ENCODE measurements around the gene VPS4A.
"Not testable (repeated sequence)": the region's sequence is repeated elsewhere in the genome, so short reads cannot be mapped to it uniquely, and the experiment has no call there.

The VPS4A gene

DNA sequence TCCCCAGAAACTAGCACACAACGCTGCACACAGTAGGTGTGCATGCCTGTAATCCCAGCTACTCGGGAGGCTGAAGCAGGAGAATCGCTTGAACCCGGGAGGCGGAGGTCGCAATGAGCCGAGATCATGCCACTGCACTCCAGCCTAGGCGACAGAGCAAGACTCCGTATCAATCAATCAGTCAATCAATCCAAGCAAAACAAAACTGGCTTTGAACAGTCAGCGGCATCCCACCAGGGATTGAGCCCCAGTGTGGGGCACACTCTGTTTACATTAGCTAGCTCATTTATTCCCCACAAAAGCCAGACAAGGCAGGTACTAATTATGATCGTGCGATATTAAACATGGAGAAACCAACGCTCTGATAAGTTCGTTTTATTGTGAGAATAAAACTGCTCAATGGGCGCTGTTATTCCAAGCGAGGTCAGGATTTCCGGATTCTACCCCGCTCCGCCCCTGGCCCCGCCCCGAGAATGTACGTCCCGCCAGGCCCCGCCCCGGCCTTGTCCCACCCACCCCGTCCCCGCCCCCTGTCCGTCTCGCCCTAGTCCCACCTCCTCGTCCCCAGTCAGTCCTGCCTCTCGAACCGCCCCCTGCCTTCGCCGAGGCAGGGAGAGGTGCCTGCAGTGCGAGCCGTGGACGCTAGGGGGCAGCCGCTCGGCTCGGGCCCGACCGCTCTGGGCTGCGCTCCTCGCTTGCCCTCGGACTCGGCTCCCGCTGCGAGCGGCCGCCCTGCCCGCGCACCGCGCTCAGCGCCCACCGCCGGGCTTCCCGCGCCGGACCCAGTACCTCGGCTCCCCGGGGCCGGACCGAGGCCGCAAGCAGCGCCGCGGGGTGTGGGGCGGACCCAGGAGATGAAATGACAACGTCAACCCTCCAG is at the start of gene VPS4A:
VPS4A (plus strand) TSS at position 698 of the 880 bp plus-strand sequence; CDS start at position 860, 162 bp downstream.
- peak within 1 kb of the TSS; percentile 96 for H3K4me3 Mint-ChIP-seq
- ATAC-seq (peak; percentile 97), DNase-seq (ENCODE audit: low spot score in 2 of 2) (peak; percentile 100)
- H3K9me3 Mint-ChIP-seq = no peaks in the 10 kb centered on the region
- H3K36me3 Mint-ChIP-seq = peaks cover 46% of the 10 kb centered on the region
- H3K27ac Mint-ChIP-seq = peak within 1 kb of the TSS; percentile 95
- H3K4me1 Mint-ChIP-seq = peaks cover 32% of the 10 kb centered on the region

DNA sequence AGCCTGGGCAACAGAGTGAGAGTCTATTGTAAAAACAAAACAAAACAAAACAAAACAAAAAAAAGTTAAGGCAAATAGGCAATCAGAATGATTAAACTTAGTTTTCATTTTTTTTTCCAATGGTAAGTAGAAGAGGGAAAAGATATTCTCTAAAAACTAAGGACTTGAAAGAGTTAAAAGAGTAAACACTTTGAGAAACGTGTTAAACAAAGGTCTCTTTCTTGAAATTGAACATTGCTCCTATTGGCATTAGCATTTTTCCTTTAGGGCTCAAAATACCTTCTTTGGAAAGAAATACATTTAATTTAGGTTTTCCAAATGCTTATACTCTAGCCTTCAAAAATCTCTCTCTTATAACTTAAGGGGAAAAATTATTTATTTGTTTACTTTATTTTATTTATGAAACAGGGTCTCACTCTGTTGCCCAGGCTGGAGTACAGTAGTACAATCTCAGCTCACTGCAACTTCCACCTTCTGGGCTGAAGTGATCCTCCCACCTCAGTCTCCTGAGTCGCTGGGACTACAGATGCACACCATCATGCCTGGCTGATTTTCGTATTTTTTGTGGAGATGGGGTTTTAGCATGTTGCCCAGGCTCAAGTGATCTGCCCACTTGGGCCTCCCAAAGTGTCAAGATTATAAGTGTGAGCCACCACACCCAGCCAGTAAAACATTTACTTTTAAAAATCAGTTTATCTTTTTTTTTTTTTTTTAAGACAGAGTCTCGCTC is 44.7 kb upstream of the VPS4A start:
- Mint-ChIP-seq H3K36me3 (peaks cover 50% of the 10 kb centered on the region), H3K4me3 (no peak overlapping the region), H3K27ac (no peak overlapping the region), H3K9me3 (no peaks in the 10 kb centered on the region), H3K4me1 (peaks cover 10% of the 10 kb centered on the region)
- DNase-seq (ENCODE audit: low spot score in 2 of 2) = no peak
- ATAC-seq = no peak

DNA sequence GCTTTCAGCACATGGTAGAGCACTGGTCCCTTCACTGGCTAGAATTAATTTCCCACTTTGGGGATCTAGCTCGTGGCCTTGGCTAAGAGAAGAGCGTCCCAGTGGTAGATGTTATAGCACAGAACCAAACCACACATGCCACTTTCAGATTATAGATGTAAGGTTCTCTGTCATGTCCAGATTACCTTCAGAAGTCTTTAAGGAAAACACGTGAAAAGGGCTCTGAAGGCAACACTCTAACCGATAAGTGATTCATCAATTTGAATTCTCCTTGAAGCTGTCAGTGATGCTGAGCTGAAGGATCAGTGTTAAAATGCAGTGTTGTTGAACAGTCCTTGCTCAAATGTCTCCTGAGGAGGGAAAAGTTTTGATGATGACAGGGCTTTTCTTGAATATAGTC is 43.5 kb upstream of the VPS4A start:
- H3K36me3 Mint-ChIP-seq = peaks cover 52% of the 10 kb centered on the region
- no peak for DNase-seq (ENCODE audit: low spot score in 2 of 2)
- H3K27ac Mint-ChIP-seq = no peak overlapping the region
- H3K4me1 Mint-ChIP-seq = peaks cover 10% of the 10 kb centered on the region
- H3K4me3 Mint-ChIP-seq = no peak overlapping the region
- no peaks in the 10 kb centered on the region for H3K9me3 Mint-ChIP-seq
- no peak for ATAC-seq

DNA sequence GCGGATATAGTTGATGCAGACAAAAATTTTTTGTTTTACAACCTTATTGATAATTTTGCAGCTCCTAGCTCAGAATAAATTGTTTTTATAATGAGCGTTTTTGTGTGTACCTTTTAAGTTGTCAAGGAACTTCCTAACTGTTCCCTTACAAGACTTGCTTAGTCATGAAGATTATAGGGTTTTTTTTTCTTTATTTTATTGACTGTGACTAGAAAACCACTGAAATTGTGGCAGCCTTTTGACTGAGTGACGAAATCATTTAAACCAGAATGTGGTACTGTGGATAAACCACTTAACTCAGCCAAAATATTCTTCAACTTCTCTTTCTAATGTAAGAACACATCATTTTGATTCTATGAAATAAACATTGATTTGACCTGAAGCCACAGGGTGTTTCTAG is 40.8 kb upstream of the VPS4A start:
- H3K36me3 Mint-ChIP-seq = peaks cover 46% of the 10 kb centered on the region
- DNase-seq (ENCODE audit: low spot score in 2 of 2) (no peak), ATAC-seq (no peak)
- no peak overlapping the region for H3K4me3 Mint-ChIP-seq
- H3K9me3 Mint-ChIP-seq = no peaks in the 10 kb centered on the region
- no peak overlapping the region for H3K27ac Mint-ChIP-seq
- peaks cover 6% of the 10 kb centered on the region for H3K4me1 Mint-ChIP-seq

DNA sequence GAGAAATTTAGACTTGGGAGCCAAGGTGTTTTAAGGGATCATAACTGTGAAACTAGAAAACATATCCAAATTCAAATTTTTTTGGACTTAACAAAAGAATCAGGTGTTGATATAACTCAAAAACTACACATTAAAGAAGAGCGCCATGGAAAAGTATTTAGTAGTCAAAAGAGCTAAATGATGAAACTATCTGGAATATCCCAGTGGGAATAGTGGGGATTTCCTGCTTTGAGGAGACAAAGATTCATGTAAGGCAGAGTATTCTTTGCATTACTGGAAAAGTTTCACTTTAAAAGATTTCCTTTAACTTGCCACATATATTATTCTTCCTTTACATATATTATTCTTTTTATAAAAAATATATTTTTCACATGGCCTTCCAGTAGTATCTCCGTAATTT is 40.3 kb upstream of the VPS4A start:
- DNase-seq (ENCODE audit: low spot score in 2 of 2) (no peak), ATAC-seq (no peak)
- Mint-ChIP-seq H3K4me3 (no peak overlapping the region), H3K36me3 (peaks cover 46% of the 10 kb centered on the region), H3K9me3 (no peaks in the 10 kb centered on the region), H3K27ac (no peak overlapping the region), H3K4me1 (peaks cover 6% of the 10 kb centered on the region)

DNA sequence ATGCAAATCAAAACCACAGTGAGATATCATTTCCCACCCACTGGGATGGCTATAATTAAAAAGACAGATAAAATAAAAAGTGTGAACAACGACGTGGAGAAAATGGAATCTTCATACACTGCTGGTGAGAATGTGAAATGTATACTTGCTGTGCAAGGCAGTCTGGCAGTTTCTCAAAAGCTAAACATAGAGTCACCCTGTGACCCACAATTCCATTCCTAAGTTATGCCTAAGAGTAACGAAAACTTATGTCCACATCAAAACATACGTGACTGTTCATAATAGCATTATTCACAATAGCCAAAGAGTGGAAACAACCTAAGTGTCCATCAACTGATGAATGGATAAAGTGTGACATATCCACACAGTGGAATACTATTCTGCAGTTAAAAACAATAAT is 38.1 kb upstream of the VPS4A start:
- ATAC-seq (no peak), DNase-seq (ENCODE audit: low spot score in 2 of 2) (no peak)
- Mint-ChIP-seq H3K4me3 (no peak overlapping the region), H3K27ac (peak overlapping the region; percentile 10), H3K4me1 (peaks cover 6% of the 10 kb centered on the region), H3K36me3 (peaks cover 46% of the 10 kb centered on the region), H3K9me3 (no peaks in the 10 kb centered on the region)

DNA sequence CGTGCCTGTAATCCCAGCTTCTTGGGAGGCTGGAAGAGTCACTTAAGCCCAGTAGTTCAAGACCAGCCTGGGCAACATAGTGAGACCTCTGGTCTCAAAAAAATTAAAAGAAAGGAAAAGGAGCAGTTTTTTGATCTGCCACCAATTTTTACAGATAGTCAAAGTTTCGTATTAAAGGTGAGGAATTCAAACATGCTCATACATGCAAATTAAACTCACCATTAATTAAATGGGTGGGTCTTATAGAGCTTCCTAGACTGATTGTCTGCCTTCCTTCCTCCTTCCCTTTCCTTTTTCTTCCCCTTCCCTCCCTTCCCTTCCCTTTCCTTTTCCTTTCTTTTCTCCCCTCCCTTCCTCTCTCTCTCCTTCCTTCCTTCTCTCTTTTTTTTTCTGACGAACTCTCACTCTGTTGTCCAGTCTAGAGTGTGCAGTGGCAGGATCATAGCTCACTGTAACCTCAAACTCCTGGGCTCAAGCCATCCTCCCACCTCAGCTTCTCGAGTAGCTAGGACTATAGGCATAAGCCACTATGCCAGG is 36.4 kb upstream of the VPS4A start:
- DNase-seq (ENCODE audit: low spot score in 2 of 2) = no peak
- no peak overlapping the region for H3K4me3 Mint-ChIP-seq
- H3K4me1 Mint-ChIP-seq = peaks cover 6% of the 10 kb centered on the region
- ATAC-seq = no peak
- H3K27ac Mint-ChIP-seq = peak overlapping the region; percentile 33
- peaks cover 38% of the 10 kb centered on the region for H3K36me3 Mint-ChIP-seq
- no peaks in the 10 kb centered on the region for H3K9me3 Mint-ChIP-seq

DNA sequence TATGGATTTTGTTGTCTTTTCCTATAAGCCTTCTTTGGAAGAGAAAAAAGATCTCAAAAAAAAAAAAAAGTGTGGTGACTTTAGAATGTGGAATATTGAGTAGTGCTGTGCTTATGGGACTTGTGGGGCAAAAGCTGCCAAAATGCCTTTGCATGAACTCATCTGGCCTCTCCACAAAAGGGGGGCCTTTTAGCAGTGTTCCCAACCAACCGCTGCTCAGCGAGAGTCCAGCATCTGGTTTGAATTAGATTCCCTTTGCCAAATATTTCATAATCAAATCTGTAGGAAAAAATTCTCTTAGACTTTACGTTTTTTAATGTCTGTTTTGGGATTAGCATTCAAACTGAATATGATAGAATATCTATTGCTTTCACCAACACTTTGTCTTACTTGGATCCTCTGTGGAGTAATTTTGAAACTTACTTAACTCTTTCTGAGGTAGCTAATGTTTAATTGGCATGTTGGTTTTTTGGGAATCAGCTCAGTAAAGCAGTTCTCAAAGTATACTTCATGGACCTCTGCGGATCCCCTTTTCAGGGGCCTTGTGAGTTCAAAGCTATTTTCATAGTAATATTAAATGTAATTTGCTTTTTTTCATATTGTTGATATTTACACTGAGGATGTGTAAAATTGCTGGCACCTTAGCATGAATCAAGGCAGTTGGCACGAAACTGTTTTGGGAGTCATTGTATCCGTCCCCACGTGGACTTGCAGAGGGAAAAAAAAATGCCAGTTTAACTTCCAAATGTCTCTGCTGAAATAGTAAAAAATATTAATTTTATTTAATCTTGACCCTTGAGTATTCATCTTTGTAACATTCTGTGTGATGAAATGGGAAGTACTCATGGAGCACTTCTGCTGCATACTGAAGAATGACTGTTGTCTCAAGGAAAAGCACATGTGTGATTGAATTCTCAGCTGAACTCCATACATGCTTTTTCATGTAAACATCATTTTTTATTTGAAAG is 34.7 kb upstream of the VPS4A start:
- Mint-ChIP-seq H3K4me3 (no peak overlapping the region), H3K27ac (no peak overlapping the region)
- no peak for ATAC-seq

DNA sequence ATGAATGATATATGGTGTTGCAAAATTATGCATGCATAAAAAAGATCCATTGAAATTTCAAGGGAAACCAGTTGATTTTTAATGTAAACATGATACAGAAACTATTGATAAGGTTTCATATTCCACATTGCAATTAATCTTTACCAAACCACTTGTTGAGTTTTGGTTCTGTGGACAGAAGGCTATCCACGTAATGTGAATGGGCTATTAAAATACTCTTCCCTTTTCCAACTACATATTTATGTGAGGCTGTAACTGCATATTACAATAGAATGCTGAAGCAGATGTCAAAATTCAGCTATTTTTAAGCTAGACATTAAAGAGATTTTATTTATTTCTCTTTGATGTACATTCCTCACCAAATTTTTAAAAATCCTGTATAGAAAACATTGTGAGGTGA is 33.7 kb upstream of the VPS4A start:
- peaks cover 6% of the 10 kb centered on the region for H3K4me1 Mint-ChIP-seq
- H3K4me3 Mint-ChIP-seq = no peak overlapping the region
- no peak for DNase-seq (ENCODE audit: low spot score in 2 of 2)
- no peak for ATAC-seq
- H3K9me3 Mint-ChIP-seq = no peaks in the 10 kb centered on the region
- H3K27ac Mint-ChIP-seq = no peak overlapping the region
- H3K36me3 Mint-ChIP-seq = peaks cover 12% of the 10 kb centered on the region

More for the DNA sequence above, 34.7 kb upstream of the VPS4A start:
- Mint-ChIP-seq H3K36me3 (peaks cover 22% of the 10 kb centered on the region), H3K9me3 (no peaks in the 10 kb centered on the region), H3K4me1 (peaks cover 6% of the 10 kb centered on the region)
- DNase-seq (ENCODE audit: low spot score in 2 of 2) = no peak

DNA sequence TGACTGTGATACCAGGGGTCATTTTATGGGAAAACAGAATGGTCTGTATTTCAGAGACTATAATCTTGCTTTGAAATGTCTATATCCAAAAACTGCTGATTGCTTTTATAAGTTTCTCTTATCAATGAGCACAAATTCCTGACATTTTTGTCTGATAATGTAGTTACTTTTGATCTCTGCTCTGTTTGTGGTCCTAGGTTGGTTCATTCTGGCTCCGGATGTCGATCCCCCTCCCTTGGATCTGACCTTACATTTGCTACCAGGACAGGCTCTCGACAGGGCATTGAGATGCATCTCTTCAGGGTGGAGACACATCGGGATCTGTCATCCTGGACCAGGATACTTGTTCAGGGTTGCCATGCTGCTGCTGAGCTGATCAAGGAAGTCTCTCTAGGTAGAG is 27.3 kb upstream of the VPS4A start:
- H3K4me3 Mint-ChIP-seq = no peak overlapping the region
- DNase-seq (ENCODE audit: low spot score in 2 of 2) = no peak
- no peak for ATAC-seq
- H3K36me3 Mint-ChIP-seq = peaks cover 24% of the 10 kb centered on the region
- no peak overlapping the region for H3K27ac Mint-ChIP-seq
- H3K9me3 Mint-ChIP-seq = no peaks in the 10 kb centered on the region
- H3K4me1 Mint-ChIP-seq = no peaks in the 10 kb centered on the region

DNA sequence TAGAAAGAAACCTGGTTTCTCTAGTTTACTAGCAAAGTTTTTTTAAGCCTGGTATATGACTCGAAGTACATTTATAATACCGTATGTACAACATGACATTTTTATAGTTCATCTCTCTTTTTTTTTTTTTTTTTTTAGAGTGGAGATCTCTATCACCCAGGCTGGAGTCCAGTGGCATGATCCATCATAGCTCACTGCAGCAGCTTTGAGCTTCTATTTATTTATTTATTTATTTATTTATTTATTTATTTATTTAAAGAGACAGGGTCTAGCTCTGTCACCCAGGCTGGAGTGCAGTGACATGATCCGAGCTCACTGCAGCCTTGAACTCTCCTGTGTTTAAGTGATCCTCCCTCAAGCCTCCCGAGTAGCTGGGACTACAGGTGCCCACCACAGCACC is 25.9 kb upstream of the VPS4A start:
- H3K4me1 Mint-ChIP-seq = no peaks in the 10 kb centered on the region
- no peak overlapping the region for H3K27ac Mint-ChIP-seq
- no peaks in the 10 kb centered on the region for H3K9me3 Mint-ChIP-seq
- ATAC-seq (no peak), DNase-seq (ENCODE audit: low spot score in 2 of 2) (no peak)
- H3K36me3 Mint-ChIP-seq = peaks cover 29% of the 10 kb centered on the region
- no peak overlapping the region for H3K4me3 Mint-ChIP-seq

DNA sequence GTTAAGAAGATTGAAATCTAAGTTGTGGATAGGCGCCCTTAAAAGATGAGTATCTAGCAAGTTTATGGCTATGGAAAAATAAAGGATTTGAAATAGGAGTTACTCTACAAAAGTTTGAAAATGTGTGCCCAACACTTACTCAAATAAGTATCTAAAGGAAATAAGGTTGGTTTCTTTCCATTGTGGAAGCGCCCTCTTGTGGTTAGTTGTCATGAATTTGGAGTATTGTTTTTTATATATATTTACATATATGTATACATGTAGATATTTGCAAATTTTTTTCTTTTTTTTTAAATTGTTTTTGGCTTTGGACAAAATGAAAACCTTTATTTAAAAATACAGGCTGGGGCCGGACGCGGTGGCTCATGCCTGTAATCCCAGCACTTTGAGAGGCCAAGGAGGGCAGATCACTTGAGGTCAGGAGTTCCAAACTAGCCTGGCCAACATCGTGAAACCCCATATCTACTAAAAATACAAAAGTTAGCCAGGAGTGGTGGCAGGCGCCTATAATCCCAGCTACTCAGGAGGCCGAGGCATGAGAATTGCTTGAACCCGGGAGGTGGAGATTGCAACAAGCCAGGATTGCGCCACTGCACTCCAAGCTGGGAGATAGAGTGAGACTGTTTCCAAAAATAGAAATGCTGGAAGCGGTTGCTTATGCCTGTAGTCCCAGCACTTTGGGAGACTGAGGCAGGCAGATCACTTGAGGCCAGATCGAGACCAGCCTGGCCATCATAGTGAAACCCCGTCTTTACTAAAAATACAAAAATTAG is 24.0 kb upstream of the VPS4A start:
- H3K36me3 Mint-ChIP-seq = peaks cover 29% of the 10 kb centered on the region
- ATAC-seq = no peak
- peak in 1 of 2 donors; percentile 21 for DNase-seq (ENCODE audit: low spot score in 2 of 2)

DNA sequence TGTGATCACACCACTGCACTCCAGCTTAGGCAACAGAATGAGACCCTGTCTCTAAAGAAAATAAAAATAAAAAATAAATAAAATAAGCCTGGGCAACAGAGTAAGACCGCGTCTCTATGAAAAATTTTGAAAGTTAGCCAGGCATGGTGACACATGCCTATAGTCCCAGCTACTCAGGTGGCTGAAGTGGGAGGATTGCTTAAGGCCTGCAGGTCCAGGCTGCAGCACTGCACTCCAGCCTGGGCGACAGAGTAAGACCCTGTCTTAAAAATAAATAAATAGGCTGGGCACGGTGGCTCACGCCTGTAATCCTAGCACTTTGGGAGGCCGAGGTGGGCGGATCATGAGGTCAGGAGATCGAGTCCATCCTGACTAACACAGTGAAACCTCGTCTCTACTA is 19.5 kb upstream of the VPS4A start:
- DNase-seq (ENCODE audit: low spot score in 2 of 2); H3K9me3 Mint-ChIP-seq; H3K27ac Mint-ChIP-seq; ATAC-seq; H3K36me3 Mint-ChIP-seq; H3K4me3 Mint-ChIP-seq; H3K4me1 Mint-ChIP-seq: not testable (repeated sequence)

More for the DNA sequence above, 24.0 kb upstream of the VPS4A start:
- Mint-ChIP-seq H3K27ac (no peak overlapping the region), H3K4me1 (no peaks in the 10 kb centered on the region), H3K9me3 (no peaks in the 10 kb centered on the region), H3K4me3 (no peak overlapping the region)

DNA sequence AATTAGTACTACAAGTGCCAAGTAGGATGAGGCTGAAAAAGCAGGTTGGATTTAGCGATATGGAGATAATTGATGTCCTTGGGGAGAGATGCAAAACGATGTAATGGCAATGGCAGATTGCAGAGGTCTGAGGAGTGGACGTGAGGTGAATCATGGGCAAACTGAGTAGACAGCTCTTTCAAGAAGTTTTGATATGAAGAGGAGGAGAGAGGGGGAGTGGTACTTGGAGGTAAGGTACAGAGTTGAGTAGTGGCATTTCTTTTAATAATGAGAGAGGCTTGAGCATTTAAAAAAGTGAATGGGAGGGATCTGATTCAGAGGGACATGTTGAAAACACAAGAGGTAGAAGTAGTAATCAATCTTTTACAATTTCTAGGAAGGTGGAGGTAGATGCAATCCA is 17.7 kb upstream of the VPS4A start:
- no peak overlapping the region for H3K4me3 Mint-ChIP-seq
- DNase-seq (ENCODE audit: low spot score in 2 of 2) (no peak), ATAC-seq (peak; percentile 87)
- H3K9me3 Mint-ChIP-seq = no peaks in the 10 kb centered on the region
- H3K4me1 Mint-ChIP-seq = peaks cover 8% of the 10 kb centered on the region
- H3K27ac Mint-ChIP-seq = peak overlapping the region; percentile 44
- peaks cover 10% of the 10 kb centered on the region for H3K36me3 Mint-ChIP-seq

Data from stimulated activated effector memory CD8-positive, alpha-beta T cell treated with anti-CD3 and anti-CD28 coated beads, Interleukin-12 subunit alpha, Interleukin-12 subunit beta, amount 100 ng/mL, for 72 hours (primary cell).